Lung (tissue), 12 donors: Measurements from ENCODE around the gene TSPAN17. TPM values are rescaled to one million over a fixed set of nuclear protein-coding genes. Genes with fewer than 3 reads are reported as not detected.

Experiments
- ATAC-seq: fragments of 200-7000 bp; cut with Tn5 transposase; one replicate; pipeline ENCODE4 v1.9.1; 2020; ENCODE audit warnings: moderate number of reproducible peaks; ENCODE audit not compliant: insufficient read depth, low FRiP score
- DNase-seq, 3 donors: peaks; one replicate each; pipeline ENCODE4 v3.0.0-alpha.2; 2013 to 2017
- H3K27ac ChIP-seq, 2 donors: one replicate each; pipeline ENCODE4 v1.5.1; 2013; ENCODE audit warnings: mild to moderate bottlenecking in 2 of 2, moderate library complexity in 2 of 2, control low read depth in 1 of 2, inconsistent platforms in 1 of 2, low read depth in 1 of 2, low read length in 1 of 2
- H3K27me3 ChIP-seq, 3 donors: one replicate each; pipeline ENCODE4 v1.5.1; 2013; ENCODE audit warnings: low read length in 2 of 3; ENCODE audit not compliant: control insufficient read depth in 3 of 3, insufficient read depth in 3 of 3
- H3K36me3 ChIP-seq, 4 donors: one replicate each; pipeline ENCODE4 v1.5.1; 2013; ENCODE audit warnings: low read length in 4 of 4, mild to moderate bottlenecking in 1 of 4, moderate library complexity in 1 of 4; ENCODE audit not compliant: control insufficient read depth in 4 of 4, insufficient read depth in 4 of 4
- H3K4me1 ChIP-seq, 5 donors: one replicate each; pipeline ENCODE4 v1.5.1; 2013; ENCODE audit warnings: low read length in 5 of 5, mild to moderate bottlenecking in 2 of 5, moderate library complexity in 1 of 5; ENCODE audit not compliant: control insufficient read depth in 5 of 5, insufficient read depth in 5 of 5
- H3K4me3 ChIP-seq: one replicate; pipeline ENCODE4 v1.5.1; 2013; ENCODE audit warnings: mild to moderate bottlenecking, control low read depth, moderate library complexity
- H3K9ac ChIP-seq, 2 donors: one replicate each; pipeline ENCODE4 v1.5.1; 2013; ENCODE audit warnings: low read length in 2 of 2, control low read depth in 1 of 2; ENCODE audit not compliant: insufficient read depth in 1 of 2
- H3K9me3 ChIP-seq, 4 donors: one replicate each; pipeline ENCODE4 v1.5.1; 2013; ENCODE audit warnings: low read length in 3 of 4, mild to moderate bottlenecking in 1 of 4, moderate library complexity in 1 of 4; ENCODE audit not compliant: control insufficient read depth in 4 of 4, insufficient read depth in 3 of 4
- CTCF ChIP-seq: IDR thresholded peaks from 2 replicates; pipeline ENCODE4 v1.5.1; 2012; ENCODE audit warnings: mild to moderate bottlenecking; ENCODE audit errors: control extremely low read depth, extremely low read depth
- WGBS, 2 donors: extraction: QIAGEN DNeasy Blood & Tissue Kit; methylation state at CpG; one replicate each; pipeline ENCODE4 v1.1.7; 2013; 5-methylcytosine and 5-hydroxymethylcytosine counted together
- polyA plus RNA-seq, 2 donors: library from polyadenylated mRNA; stranded (reverse); fragments of 200-250 nt; gene quantifications; one replicate each; pipeline ENCODE4 v1.2.1, GENCODE V29; 2013
- total RNA-seq, 2 donors: library from RNA; depleted of rRNA in 1 of 2; stranded (reverse); fragments of >200 nt in 1 of 2; gene quantifications; one replicate each; pipeline ENCODE4 v1.2.1, GENCODE V29; 2014 to 2021
- donor health status: control.
- donor health status: control.
- donor health status: Bipolar disorder and iron deficiency.
- donor health status: healthy.
- donor health status: DM: yes; HTN: yes; CAD: no.

The TSPAN17 gene
- total and polyA plus RNA-seq, 4 donors, result 14.8 to 37.4 (median 27.8) TPM

GRCh38 chr5:176619203-176619568 lies 28.1 kb upstream of the TSPAN17 start:
- Histone ChIP-seq H3K36me3 (no peaks in the 10 kb centered on the region), H3K27me3 (peaks cover 7 to 69% (median 44%) of the 10 kb centered on the region in 3 donors), H3K4me1 (peaks cover 0 to 9% (median 0%) of the 10 kb centered on the region in 5 donors), H3K9me3 (peaks cover 0 to 10% (median 0%) of the 10 kb centered on the region in 4 donors), H3K4me3 (no peak overlapping the region), H3K9ac (no peak overlapping the region), H3K27ac (no peak overlapping the region)
- WGBS, 2 donors, result 5 to 6% methylated on average over 24 to 31 of the region's 31 CpGs
- TF ChIP-seq CTCF, result no peak
- ATAC-seq (peak; percentile 70), DNase-seq (peak; percentile 74 to 84 (median 75))

GRCh38 chr5:176619569-176620332 lies 27.5 kb upstream of the TSPAN17 start:
- Histone ChIP-seq H3K9ac (no peak overlapping the region), H3K27me3 (peaks cover 7 to 69% (median 45%) of the 10 kb centered on the region in 3 donors), H3K36me3 (no peaks in the 10 kb centered on the region), H3K9me3 (peaks cover 0 to 10% (median 0%) of the 10 kb centered on the region in 4 donors), H3K4me3 (no peak overlapping the region), H3K27ac (no peak overlapping the region), H3K4me1 (peaks cover 0 to 9% (median 0%) of the 10 kb centered on the region in 5 donors)
- TF ChIP-seq CTCF, result no peak
- no peak for DNase-seq
- ATAC-seq, result no peak
- 14 to 15% methylated on average over 59 of the region's 59 CpGs for WGBS, 2 donors

GRCh38 chr5:176620333-176620981 lies 26.8 kb upstream of the TSPAN17 start:
- Histone ChIP-seq H3K27me3 (peaks cover 7 to 72% (median 50%) of the 10 kb centered on the region in 3 donors), H3K4me3 (no peak overlapping the region), H3K27ac (no peak overlapping the region), H3K4me1 (peaks cover 0 to 9% (median 0%) of the 10 kb centered on the region in 5 donors), H3K9me3 (peaks cover 0 to 10% (median 0%) of the 10 kb centered on the region in 4 donors), H3K9ac (no peak overlapping the region), H3K36me3 (no peaks in the 10 kb centered on the region)
- ATAC-seq (no peak), DNase-seq (no peak)
- no peak for TF ChIP-seq CTCF
- WGBS, 2 donors, result 5 to 6% methylated on average over 31 to 32 of the region's 32 CpGs
